Endothelial cell of umbilical vein (primary cell): Measurements from ENCODE around the gene FAM240B. TPM values are rescaled to one million over a fixed set of nuclear protein-coding genes. Genes with fewer than 3 reads are reported as not detected.

ENCODE experiments used
- BruUV-seq: library from RNA; stranded (reverse); fragments of 400-500 nt; replicated peaks from 2 replicates; lab custom pipeline; 2021; lab: Mats Ljungman, UMichigan
- CTCF ChIA-PET: fragments of 300-600, 350-600 bp; sonication (Branson Sonifier 250); formaldehyde crosslinking; loops from one replicate; lab custom pipeline; 2021; ENCODE audit warnings: antibody characterized with exemption, inconsistent platforms; lab: Charles Lee
- POLR2A ChIA-PET: fragments of 300-600, 350-600 bp; sonication (Branson Sonifier 250); formaldehyde crosslinking; loops from one replicate; lab custom pipeline; 2021; ENCODE audit warnings: antibody characterized with exemption, inconsistent platforms; lab: Charles Lee
- DNase-seq: peaks from one replicate; pipeline ENCODE4 v3.0.0-alpha.2; 2011; ENCODE audit warnings: low read depth, low spot score
- FAIRE-seq: peaks from 2 replicates; lab custom pipeline; 2011; peaks lifted over from hg19 to GRCh38; lab: Jason Lieb, UNC
- H2AFZ ChIP-seq: 2 replicates; pipeline ENCODE4 v1.6.0; 2012; ENCODE audit warnings: low read depth, low read length, control low read depth, inconsistent platforms
- H3K27ac ChIP-seq: 2 replicates; pipeline ENCODE4 v1.5.1; 2011; ENCODE audit warnings: low read depth, mild to moderate bottlenecking, control low read depth, low read length, moderate library complexity; ENCODE audit not compliant: insufficient read depth
- H3K27me3 ChIP-seq, 2 experiments: 2 replicates each; pipeline versions ENCODE4 v1.6.0 to v1.6.1; 2011; ENCODE audit warnings: low read length in 2 of 2, mixed read lengths in 1 of 2; ENCODE audit not compliant: control insufficient read depth in 2 of 2, insufficient read depth in 2 of 2
- H3K36me3 ChIP-seq, 2 experiments: 2 replicates in 1 of 2; 3 replicates in 1 of 2; pipeline ENCODE4 v1.5.1; 2011; ENCODE audit warnings: low read length in 2 of 2, mild to moderate bottlenecking in 1 of 2, moderate library complexity in 1 of 2; ENCODE audit not compliant: control insufficient read depth in 2 of 2, insufficient read depth in 2 of 2; ENCODE audit errors: extremely low read depth in 1 of 2
- H3K4me1 ChIP-seq: 3 replicates; pipeline ENCODE4 v1.5.1; 2011; ENCODE audit warnings: mild to moderate bottlenecking, low read length; ENCODE audit not compliant: control insufficient read depth, insufficient read depth; ENCODE audit errors: extremely low read depth
- H3K4me2 ChIP-seq: 2 replicates; pipeline ENCODE4 v1.6.1; 2011; ENCODE audit warnings: low read length, control low read depth, mixed read lengths; ENCODE audit not compliant: insufficient read depth
- H3K4me3 ChIP-seq, 3 experiments: fragments of 200-600 bp in 1 of 3; sonication (generic), shearing (Covaris generic) in 1 of 3; replicated peaks in 1 of 3; 2 replicates each; pipeline ENCODE4 v1.5.1; 2011 to 2016; ENCODE audit warnings: control low read depth in 3 of 3, low read length in 3 of 3, mild to moderate bottlenecking in 2 of 3, inconsistent platforms in 1 of 3, low read depth in 1 of 3, moderate library complexity in 1 of 3; ENCODE audit not compliant: insufficient read depth in 1 of 3
- H3K79me2 ChIP-seq: 2 replicates; pipeline ENCODE4 v1.6.0; 2012; ENCODE audit warnings: low read length, inconsistent platforms; ENCODE audit not compliant: control insufficient read depth, insufficient read depth
- H3K9ac ChIP-seq: replicated peaks from 2 replicates; pipeline ENCODE3; 2011; ENCODE audit warnings: low read length, control low read depth; ENCODE audit not compliant: insufficient read depth; ENCODE audit errors: extremely low read depth
- H3K9me1 ChIP-seq: replicated peaks from 3 replicates; pipeline ENCODE4 v1.6.0; 2011; ENCODE audit warnings: mild to moderate bottlenecking, low read length; ENCODE audit not compliant: control insufficient read depth, insufficient read depth; ENCODE audit errors: extremely low read depth
- H3K9me3 ChIP-seq: replicated peaks from 2 replicates; pipeline ENCODE4 v1.5.1; 2012; ENCODE audit warnings: low read length, inconsistent platforms; ENCODE audit not compliant: control insufficient read depth, insufficient read depth
- H4K20me1 ChIP-seq: replicated peaks from 2 replicates; pipeline ENCODE3; 2011; ENCODE audit warnings: mild to moderate bottlenecking, low read length; ENCODE audit not compliant: control insufficient read depth, insufficient read depth; ENCODE audit errors: extremely low read depth
- CTCF ChIP-seq, 2 donors: IDR thresholded peaks; 1 replicate in 1 of 2; 2 replicates in 1 of 2; pipeline ENCODE4 v1.5.1; 2011; ENCODE audit warnings: low read length in 2 of 2, mild to moderate bottlenecking in 2 of 2, moderate library complexity in 2 of 2, control low read depth in 1 of 2, inconsistent platforms in 1 of 2, low read depth in 1 of 2; ENCODE audit not compliant: insufficient read depth in 1 of 2; ENCODE audit errors: extremely low read depth in 1 of 2
- EZH2 ChIP-seq: IDR thresholded peaks from 2 replicates; pipeline ENCODE4 v1.6.1; 2012; ENCODE audit warnings: borderline replicate concordance, low read depth, mild to moderate bottlenecking, moderate library complexity, low read length, inconsistent platforms; ENCODE audit not compliant: severe bottlenecking
- FOS ChIP-seq: IDR thresholded peaks from 2 replicates; pipeline ENCODE4 v1.6.1; 2011; ENCODE audit warnings: mild to moderate bottlenecking, low read length, moderate library complexity, borderline replicate concordance; ENCODE audit not compliant: insufficient read depth
- GATA2 ChIP-seq: IDR thresholded peaks from 2 replicates; pipeline ENCODE4 v1.7.0; 2011; ENCODE audit warnings: low read depth, mild to moderate bottlenecking, moderate library complexity, mixed read lengths, low read length; ENCODE audit not compliant: insufficient read length, insufficient read depth
- JUN ChIP-seq: IDR thresholded peaks from 2 replicates; pipeline ENCODE4 v1.6.1; 2011; ENCODE audit warnings: borderline replicate concordance, low read depth; ENCODE audit not compliant: insufficient read length, insufficient read depth
- MAX ChIP-seq: IDR thresholded peaks from 2 replicates; pipeline ENCODE4 v1.6.1; 2011; ENCODE audit not compliant: insufficient read depth, insufficient read length
- MYC ChIP-seq: IDR thresholded peaks from one replicate; pipeline ENCODE4 v1.6.1; 2011; ENCODE audit warnings: mild to moderate bottlenecking, low read depth, low read length
- POLR2A ChIP-seq: IDR thresholded peaks from 2 replicates; pipeline ENCODE4 v1.6.1; 2012; ENCODE audit warnings: low read depth, mild to moderate bottlenecking, control low read depth, low read length
- POLR2AphosphoS5 ChIP-seq: IDR thresholded peaks from 2 replicates; pipeline ENCODE4 v1.6.1; 2012; ENCODE audit warnings: low read depth, mild to moderate bottlenecking, control low read depth, low read length, moderate library complexity; ENCODE audit not compliant: insufficient read depth
- dilution Hi-C: fragments of 300-500 bp; cut with MboI; formaldehyde crosslinking; loops from one replicate; pipeline ENCODE4 v1.15.0; 2019; ENCODE audit warnings: low sequenced_read_pairs; ENCODE audit not compliant: extremely low pct_ligation_motif_present
- intact Hi-C: fragments of 100-400 bp; cut with micrococcal nuclease; formaldehyde crosslinking; loops from one replicate; pipeline ENCODE4 v1.10.0; 2022
- polyA plus RNA-seq, 4 experiments: library from polyadenylated mRNA; depleted of rRNA in 3 of 4; stranded (reverse) in 3 of 4; unstranded in 1 of 4; fragments of >200 nt; gene quantifications; 2 replicates each; pipeline versions ENCODE4 v1.2.1 to v1.2.3, GENCODE V29; 2011 to 2012; ENCODE audit warnings: missing spikeins in 1 of 4
- total RNA-seq: library from RNA; stranded (reverse); gene quantifications from 2 replicates; pipeline ENCODE4 v1.2.3, GENCODE V29; 2021

The FAM240B gene
- total and polyA plus RNA-seq, 2 donors (not counting 3 experiments of a cell fraction or from before 2014, with no cell fraction given), result not detected

- TF ChIP-seq CTCF (IDR thresholded peaks at IDR 0.05; ENCODE audit: extremely low read depth in 1 of 2, insufficient read depth in 1 of 2, low read depth in 1 of 2, low read length in 2 of 2), result no peak
- TF ChIP-seq MYC, result no peak
- no peak for TF ChIP-seq EZH2
- H3K9me1 ChIP-seq, result no peaks in the 10 kb centered on the region
- H3K4me1 ChIP-seq, result no peaks in the 10 kb centered on the region
- no peaks in the 10 kb centered on the region for H4K20me1 ChIP-seq
- H2AFZ ChIP-seq, result no peak overlapping the region
- no peak overlapping the region for H3K4me2 ChIP-seq
- no peak for DNase-seq
- no peaks in the 10 kb centered on the region for H3K9me3 ChIP-seq
- ChIA-PET POLR2A (no interaction called here), CTCF (no interaction called here)
- no peak overlapping the region for H3K27ac ChIP-seq
- H3K4me3 ChIP-seq, result no peak overlapping the region
- intact Hi-C loops, result no loop called here
- no peaks in the 10 kb centered on the region for H3K27me3 ChIP-seq
- H3K36me3 ChIP-seq, result no peaks in the 10 kb centered on the region
- H3K79me2 ChIP-seq, result no peaks in the 10 kb centered on the region
- no peak overlapping the region for H3K9ac ChIP-seq
- dilution Hi-C loops, result no loop called here
- no peak for FAIRE-seq
- BruUV-seq, result no TSS peak
These were observed 45.2 kb upstream of the FAM240B start for GRCh38 chr9:38765101-38765500.

- POLR2A ChIA-PET, result no interaction called here
- intact Hi-C loops, result no loop called here
- no peak overlapping the region for H2AFZ ChIP-seq
- no peaks in the 10 kb centered on the region for H3K36me3 ChIP-seq
- no peak for DNase-seq
- H3K9me1 ChIP-seq, result no peaks in the 10 kb centered on the region
- no peaks in the 10 kb centered on the region for H3K4me1 ChIP-seq
- no peaks in the 10 kb centered on the region for H3K27me3 ChIP-seq
- H3K79me2 ChIP-seq, result no peaks in the 10 kb centered on the region
- BruUV-seq, result no TSS peak
- H3K4me2 ChIP-seq, result no peak overlapping the region
- FAIRE-seq, result no peak
- no peak for TF ChIP-seq FOS
- TF ChIP-seq CTCF (IDR thresholded peaks at IDR 0.05; ENCODE audit: extremely low read depth in 1 of 2, insufficient read depth in 1 of 2, low read depth in 1 of 2, low read length in 2 of 2), result no peak
- no peak for TF ChIP-seq MYC
- TF ChIP-seq MAX, result no peak
- TF ChIP-seq POLR2AphosphoS5, result no peak
- no peak for TF ChIP-seq POLR2A
- no peak for TF ChIP-seq GATA2
- no peak for TF ChIP-seq EZH2
- no peak for TF ChIP-seq JUN
- no peaks in the 10 kb centered on the region for H4K20me1 ChIP-seq
- dilution Hi-C loops, result no loop called here
- CTCF ChIA-PET, result interaction anchor here (1.5 kb wide), 1 partner anchor 9 kb away, joined by 5 read pairs; no protein-coding TSS in a partner anchor
- H3K9me3 ChIP-seq, result no peaks in the 10 kb centered on the region
- H3K9ac ChIP-seq, result no peak overlapping the region
- no peak overlapping the region for H3K27ac ChIP-seq
- H3K4me3 ChIP-seq, result no peak overlapping the region
These were observed 42.1 kb upstream of the FAM240B start for GRCh38 chr9:38761999-38762398.
